GM23248 (cell line): ENCODE results near the gene SC5D. TPM values are rescaled to one million over a fixed set of nuclear protein-coding genes. Genes with fewer than 3 reads are reported as not detected.

Source experiments
- DNase-seq: peaks from one replicate; pipeline ENCODE4 v3.0.0-alpha.2; 2015
- H2AFZ ChIP-seq: fragments of 200-600 bp; sonication (generic); 2 replicates; pipeline ENCODE4 v1.6.1; 2016; ENCODE audit warnings: antibody characterized with exemption
- H3F3A ChIP-seq: fragments of 200-600 bp; sonication (generic); 2 replicates; pipeline ENCODE4 v1.6.1; 2016; ENCODE audit warnings: mild to moderate bottlenecking, antibody characterized with exemption, mixed run types; ENCODE audit not compliant: insufficient read depth
- H3K27ac ChIP-seq: fragments of 200-600 bp; sonication (generic); 2 replicates; pipeline ENCODE4 v1.5.1; 2016; ENCODE audit warnings: mild to moderate bottlenecking
- H3K27me3 ChIP-seq: fragments of 200-600 bp; sonication (generic); replicated peaks from 2 replicates; pipeline ENCODE4 v1.6.1; 2016; ENCODE audit warnings: mild to moderate bottlenecking; ENCODE audit not compliant: insufficient read depth
- H3K36me3 ChIP-seq: fragments of 200-600 bp; sonication (generic); 2 replicates; pipeline ENCODE4 v1.6.1; 2016; ENCODE audit warnings: low read depth, mild to moderate bottlenecking
- H3K4me1 ChIP-seq: fragments of 200-600 bp; sonication (generic); 2 replicates; pipeline ENCODE4 v1.6.1; 2016; ENCODE audit warnings: mild to moderate bottlenecking; ENCODE audit not compliant: insufficient read depth
- H3K4me2 ChIP-seq: fragments of 200-600 bp; sonication (generic); one replicate; pipeline ENCODE4 v1.6.1; 2016; ENCODE audit warnings: mild to moderate bottlenecking; ENCODE audit not compliant: unreplicated experiment
- H3K4me3 ChIP-seq: fragments of 200-600 bp; sonication (generic); 2 replicates; pipeline ENCODE4 v1.5.1; 2016; ENCODE audit warnings: mild to moderate bottlenecking
- H3K79me2 ChIP-seq: fragments of 200-600 bp; sonication (generic); 2 replicates; pipeline ENCODE4 v1.6.1; 2016; ENCODE audit warnings: mild to moderate bottlenecking; ENCODE audit not compliant: insufficient read depth
- H3K9ac ChIP-seq: fragments of 200-600 bp; sonication (generic); 2 replicates; pipeline ENCODE4 v1.6.1; 2016; ENCODE audit warnings: mild to moderate bottlenecking
- H3K9me2 ChIP-seq: fragments of 200-600 bp; sonication (generic); 2 replicates; pipeline ENCODE4 v1.6.1; 2016; ENCODE audit warnings: mixed run types, mild to moderate bottlenecking, moderate library complexity; ENCODE audit not compliant: insufficient read depth
- H3K9me3 ChIP-seq: fragments of 200-600 bp; sonication (generic); one replicate; pipeline ENCODE4 v1.6.1; 2017; ENCODE audit warnings: low read depth
- H4K20me1 ChIP-seq: fragments of 200-600 bp; sonication (generic); 2 replicates; pipeline ENCODE4 v1.6.0; 2016; ENCODE audit not compliant: insufficient read depth
- EZH2 ChIP-seq: fragments of 200-600 bp; sonication (generic); IDR thresholded peaks from 2 replicates; pipeline ENCODE4 v1.6.1; 2018; ENCODE audit warnings: antibody characterized with exemption, mild to moderate bottlenecking; ENCODE audit not compliant: insufficient read depth, poor library complexity, severe bottlenecking
- EZH2phosphoT487 ChIP-seq: fragments of 200-600 bp; sonication (generic); IDR thresholded peaks from 2 replicates; pipeline ENCODE4 v1.6.1; 2018; ENCODE audit warnings: antibody characterized with exemption, moderate library complexity, mild to moderate bottlenecking, low read depth; ENCODE audit not compliant: insufficient read depth
- WGBS, 2 experiments: methylation state at CpG; one replicate each; pipeline ENCODE4 v1.1.6; 2015 to 2017; ENCODE audit warnings: low lambda C conversion rate in 2 of 2, low coverage in 1 of 2; ENCODE audit errors: missing lambda C conversion rate in 2 of 2; 5-methylcytosine and 5-hydroxymethylcytosine counted together
- in situ Hi-C: fragments of 300-500 bp; cut with MboI; formaldehyde crosslinking; loops from 2 replicates; pipeline ENCODE4 v1.15.0; 2020
- polyA plus RNA-seq: library from polyadenylated mRNA; unstranded; fragments of >200 nt; fragmentation: Nextera tagmentation; extraction: Ambion mirVana; gene quantifications from 2 replicates; pipeline ENCODE4 v1.2.1, GENCODE V29; 2016
- total RNA-seq: library from RNA; depleted of rRNA; stranded (reverse); fragments of >200 nt; shearing (Covaris generic); gene quantifications from 2 replicates; pipeline ENCODE4 v1.2.3, GENCODE V29; 2014

SC5D gene
- total and polyA plus RNA-seq, 2 experiments from 2014 or later = 27.7 to 32.7 TPM

- in situ Hi-C loops = no loop called here
- H3K9me3 ChIP-seq = no peaks in the 10 kb centered on the region
- H3F3A ChIP-seq = no peaks in the 10 kb centered on the region
- no peaks in the 10 kb centered on the region for H3K79me2 ChIP-seq
- TF ChIP-seq EZH2 = no peak
- TF ChIP-seq EZH2phosphoT487 = no peak
- H3K4me2 ChIP-seq = no peak overlapping the region
- no peak overlapping the region for H2AFZ ChIP-seq
- no peak for DNase-seq
- H3K36me3 ChIP-seq = no peaks in the 10 kb centered on the region
- WGBS, 2 experiments = 84 to 94% methylated on average over 1 of the region's 1 CpG
- no peak overlapping the region for H3K4me3 ChIP-seq
- no peak overlapping the region for H3K27ac ChIP-seq
- H3K4me1 ChIP-seq = no peaks in the 10 kb centered on the region
- no peaks in the 10 kb centered on the region for H4K20me1 ChIP-seq
- no peaks in the 10 kb centered on the region for H3K9me2 ChIP-seq
- no peak overlapping the region for H3K9ac ChIP-seq
- peaks cover 50% of the 10 kb centered on the region; the same call in 1 of the 2 replicates for H3K27me3 ChIP-seq
Measured at GRCh38 chr11:121327553-121327952, 35.0 kb downstream of the SC5D start.

- Histone ChIP-seq H3K36me3 (no peaks in the 10 kb centered on the region), H3K4me2 (no peak overlapping the region), H3K4me1 (no peaks in the 10 kb centered on the region), H3K9ac (no peak overlapping the region), H3K9me3 (no peaks in the 10 kb centered on the region), H3K9me2 (no peaks in the 10 kb centered on the region), H3K4me3 (no peak overlapping the region), H3K27me3 (peaks cover 45% of the 10 kb centered on the region; the same call in 1 of the 2 replicates), H3K79me2 (no peaks in the 10 kb centered on the region), H4K20me1 (no peaks in the 10 kb centered on the region), H3K27ac (no peak overlapping the region), H3F3A (no peaks in the 10 kb centered on the region), H2AFZ (no peak overlapping the region)
- in situ Hi-C loops = no loop called here
- no peak for TF ChIP-seq EZH2phosphoT487
- no peak for TF ChIP-seq EZH2
- 72 to 73% methylated on average over 16 of the region's 16 CpGs for WGBS, 2 experiments
- no peak for DNase-seq
Measured at GRCh38 chr11:121328176-121328966, 35.8 kb downstream of the SC5D start.

- H3K4me1 ChIP-seq = no peaks in the 10 kb centered on the region
- no peaks in the 10 kb centered on the region for H3K9me2 ChIP-seq
- H2AFZ ChIP-seq = no peak overlapping the region
- H3K9me3 ChIP-seq = no peaks in the 10 kb centered on the region
- H3K27ac ChIP-seq = no peak overlapping the region
- no peaks in the 10 kb centered on the region for H3K36me3 ChIP-seq
- H4K20me1 ChIP-seq = no peaks in the 10 kb centered on the region
- H3K79me2 ChIP-seq = no peaks in the 10 kb centered on the region
- in situ Hi-C loops = no loop called here
- no peak for DNase-seq
- peaks cover 45% of the 10 kb centered on the region for H3K27me3 ChIP-seq
- H3K9ac ChIP-seq = no peak overlapping the region
- no peak overlapping the region for H3K4me3 ChIP-seq
- 40 to 50% methylated on average over 4 of the region's 4 CpGs for WGBS, 2 experiments
- no peak overlapping the region for H3K4me2 ChIP-seq
- TF ChIP-seq EZH2phosphoT487 = no peak
- TF ChIP-seq EZH2 = no peak
- H3F3A ChIP-seq = no peaks in the 10 kb centered on the region
Measured at GRCh38 chr11:121328967-121329679, 36.6 kb downstream of the SC5D start.

- Histone ChIP-seq H3F3A (no peaks in the 10 kb centered on the region), H3K9me3 (no peaks in the 10 kb centered on the region), H3K9ac (no peak overlapping the region), H3K79me2 (no peaks in the 10 kb centered on the region), H3K9me2 (no peaks in the 10 kb centered on the region), H4K20me1 (no peaks in the 10 kb centered on the region), H3K4me1 (no peaks in the 10 kb centered on the region), H2AFZ (no peak overlapping the region), H3K4me2 (no peak overlapping the region), H3K27ac (no peak overlapping the region), H3K27me3 (peaks cover 53% of the 10 kb centered on the region), H3K36me3 (no peaks in the 10 kb centered on the region), H3K4me3 (no peak overlapping the region)
- in situ Hi-C loops = no loop called here
- no peak for TF ChIP-seq EZH2
- WGBS, 2 experiments = 72 to 81% methylated on average over 3 of the region's 3 CpGs
- no peak for DNase-seq
Measured at GRCh38 chr11:121329781-121330395, 37.3 kb downstream of the SC5D start.
